Endothelial cell of umbilical vein (primary cell): ENCODE results near the gene DENND5B. TPM values are rescaled to one million over a fixed set of nuclear protein-coding genes. Genes with fewer than 3 reads are reported as not detected.

Source experiments
- BruUV-seq: library from RNA; stranded (reverse); fragments of 400-500 nt; replicated peaks from 2 replicates; lab custom pipeline; 2021; lab: Mats Ljungman, UMichigan
- CTCF ChIA-PET: fragments of 300-600, 350-600 bp; sonication (Branson Sonifier 250); formaldehyde crosslinking; loops from one replicate; lab custom pipeline; 2021; ENCODE audit warnings: antibody characterized with exemption, inconsistent platforms; lab: Charles Lee
- POLR2A ChIA-PET: fragments of 300-600, 350-600 bp; sonication (Branson Sonifier 250); formaldehyde crosslinking; loops from one replicate; lab custom pipeline; 2021; ENCODE audit warnings: antibody characterized with exemption, inconsistent platforms; lab: Charles Lee
- DNase-seq: peaks from one replicate; pipeline ENCODE4 v3.0.0-alpha.2; 2011; ENCODE audit warnings: low read depth, low spot score
- FAIRE-seq: peaks from 2 replicates; lab custom pipeline; 2011; peaks lifted over from hg19 to GRCh38; lab: Jason Lieb, UNC
- H2AFZ ChIP-seq: 2 replicates; pipeline ENCODE4 v1.6.0; 2012; ENCODE audit warnings: low read depth, low read length, control low read depth, inconsistent platforms
- H3K27ac ChIP-seq: 2 replicates; pipeline ENCODE4 v1.5.1; 2011; ENCODE audit warnings: low read depth, mild to moderate bottlenecking, control low read depth, low read length, moderate library complexity; ENCODE audit not compliant: insufficient read depth
- H3K27me3 ChIP-seq, 2 experiments: 2 replicates each; pipeline versions ENCODE4 v1.6.0 to v1.6.1; 2011; ENCODE audit warnings: low read length in 2 of 2, mixed read lengths in 1 of 2; ENCODE audit not compliant: control insufficient read depth in 2 of 2, insufficient read depth in 2 of 2
- H3K36me3 ChIP-seq, 2 experiments: 2 replicates in 1 of 2; 3 replicates in 1 of 2; pipeline ENCODE4 v1.5.1; 2011; ENCODE audit warnings: low read length in 2 of 2, mild to moderate bottlenecking in 1 of 2, moderate library complexity in 1 of 2; ENCODE audit not compliant: control insufficient read depth in 2 of 2, insufficient read depth in 2 of 2; ENCODE audit errors: extremely low read depth in 1 of 2
- H3K4me1 ChIP-seq: 3 replicates; pipeline ENCODE4 v1.5.1; 2011; ENCODE audit warnings: mild to moderate bottlenecking, low read length; ENCODE audit not compliant: control insufficient read depth, insufficient read depth; ENCODE audit errors: extremely low read depth
- H3K4me2 ChIP-seq: 2 replicates; pipeline ENCODE4 v1.6.1; 2011; ENCODE audit warnings: low read length, control low read depth, mixed read lengths; ENCODE audit not compliant: insufficient read depth
- H3K4me3 ChIP-seq, 3 experiments: fragments of 200-600 bp in 1 of 3; sonication (generic), shearing (Covaris generic) in 1 of 3; replicated peaks in 1 of 3; 2 replicates each; pipeline ENCODE4 v1.5.1; 2011 to 2016; ENCODE audit warnings: control low read depth in 3 of 3, low read length in 3 of 3, mild to moderate bottlenecking in 2 of 3, inconsistent platforms in 1 of 3, low read depth in 1 of 3, moderate library complexity in 1 of 3; ENCODE audit not compliant: insufficient read depth in 1 of 3
- H3K79me2 ChIP-seq: 2 replicates; pipeline ENCODE4 v1.6.0; 2012; ENCODE audit warnings: low read length, inconsistent platforms; ENCODE audit not compliant: control insufficient read depth, insufficient read depth
- H3K9ac ChIP-seq: replicated peaks from 2 replicates; pipeline ENCODE3; 2011; ENCODE audit warnings: low read length, control low read depth; ENCODE audit not compliant: insufficient read depth; ENCODE audit errors: extremely low read depth
- H3K9me1 ChIP-seq: replicated peaks from 3 replicates; pipeline ENCODE4 v1.6.0; 2011; ENCODE audit warnings: mild to moderate bottlenecking, low read length; ENCODE audit not compliant: control insufficient read depth, insufficient read depth; ENCODE audit errors: extremely low read depth
- H3K9me3 ChIP-seq: replicated peaks from 2 replicates; pipeline ENCODE4 v1.5.1; 2012; ENCODE audit warnings: low read length, inconsistent platforms; ENCODE audit not compliant: control insufficient read depth, insufficient read depth
- H4K20me1 ChIP-seq: replicated peaks from 2 replicates; pipeline ENCODE3; 2011; ENCODE audit warnings: mild to moderate bottlenecking, low read length; ENCODE audit not compliant: control insufficient read depth, insufficient read depth; ENCODE audit errors: extremely low read depth
- CTCF ChIP-seq, 2 donors: IDR thresholded peaks; 1 replicate in 1 of 2; 2 replicates in 1 of 2; pipeline ENCODE4 v1.5.1; 2011; ENCODE audit warnings: low read length in 2 of 2, mild to moderate bottlenecking in 2 of 2, moderate library complexity in 2 of 2, control low read depth in 1 of 2, inconsistent platforms in 1 of 2, low read depth in 1 of 2; ENCODE audit not compliant: insufficient read depth in 1 of 2; ENCODE audit errors: extremely low read depth in 1 of 2
- EZH2 ChIP-seq: IDR thresholded peaks from 2 replicates; pipeline ENCODE4 v1.6.1; 2012; ENCODE audit warnings: borderline replicate concordance, low read depth, mild to moderate bottlenecking, moderate library complexity, low read length, inconsistent platforms; ENCODE audit not compliant: severe bottlenecking
- FOS ChIP-seq: IDR thresholded peaks from 2 replicates; pipeline ENCODE4 v1.6.1; 2011; ENCODE audit warnings: mild to moderate bottlenecking, low read length, moderate library complexity, borderline replicate concordance; ENCODE audit not compliant: insufficient read depth
- GATA2 ChIP-seq: IDR thresholded peaks from 2 replicates; pipeline ENCODE4 v1.7.0; 2011; ENCODE audit warnings: low read depth, mild to moderate bottlenecking, moderate library complexity, mixed read lengths, low read length; ENCODE audit not compliant: insufficient read length, insufficient read depth
- JUN ChIP-seq: IDR thresholded peaks from 2 replicates; pipeline ENCODE4 v1.6.1; 2011; ENCODE audit warnings: borderline replicate concordance, low read depth; ENCODE audit not compliant: insufficient read length, insufficient read depth
- MYC ChIP-seq: IDR thresholded peaks from one replicate; pipeline ENCODE4 v1.6.1; 2011; ENCODE audit warnings: mild to moderate bottlenecking, low read depth, low read length
- POLR2A ChIP-seq: IDR thresholded peaks from 2 replicates; pipeline ENCODE4 v1.6.1; 2012; ENCODE audit warnings: low read depth, mild to moderate bottlenecking, control low read depth, low read length
- POLR2AphosphoS5 ChIP-seq: IDR thresholded peaks from 2 replicates; pipeline ENCODE4 v1.6.1; 2012; ENCODE audit warnings: low read depth, mild to moderate bottlenecking, control low read depth, low read length, moderate library complexity; ENCODE audit not compliant: insufficient read depth
- dilution Hi-C: fragments of 300-500 bp; cut with MboI; formaldehyde crosslinking; loops from one replicate; pipeline ENCODE4 v1.15.0; 2019; ENCODE audit warnings: low sequenced_read_pairs; ENCODE audit not compliant: extremely low pct_ligation_motif_present
- intact Hi-C: fragments of 100-400 bp; cut with micrococcal nuclease; formaldehyde crosslinking; loops from one replicate; pipeline ENCODE4 v1.10.0; 2022
- polyA plus RNA-seq, 4 experiments: library from polyadenylated mRNA; depleted of rRNA in 3 of 4; stranded (reverse) in 3 of 4; unstranded in 1 of 4; fragments of >200 nt; gene quantifications; 2 replicates each; pipeline versions ENCODE4 v1.2.1 to v1.2.3, GENCODE V29; 2011 to 2012; ENCODE audit warnings: missing spikeins in 1 of 4
- total RNA-seq: library from RNA; stranded (reverse); gene quantifications from 2 replicates; pipeline ENCODE4 v1.2.3, GENCODE V29; 2021
- TF ChIP-seq, protein P1 (sequence below): IDR thresholded peaks from 2 replicates; pipeline ENCODE4 v1.6.1; 2011; ENCODE audit not compliant: insufficient read depth, insufficient read length

The DENND5B gene
- total and polyA plus RNA-seq, 2 donors (not counting 3 experiments of a cell fraction or from before 2014, with no cell fraction given) = 10.3 to 18.3 TPM

DNA sequence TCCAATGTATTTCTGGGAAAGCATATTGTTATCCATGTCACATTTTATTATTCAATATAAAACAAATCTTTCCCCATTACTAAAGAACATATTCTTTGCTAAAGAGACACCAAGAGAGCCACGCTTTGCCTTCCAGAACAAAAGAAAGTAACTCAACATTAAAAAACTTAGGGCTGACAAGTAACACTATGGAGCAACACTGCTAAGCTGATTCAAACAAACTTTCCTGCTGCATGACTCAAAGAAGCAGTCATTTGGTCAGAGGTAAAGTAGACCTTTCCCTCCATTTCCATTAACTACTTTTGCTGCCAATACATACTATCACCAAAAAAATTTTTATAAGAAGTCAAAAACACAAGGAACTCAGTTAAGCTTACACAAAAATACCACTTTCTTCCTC is 83.0 kb downstream of the DENND5B start:
- TF ChIP-seq POLR2AphosphoS5 = no peak
- TF ChIP-seq, protein P1, sequence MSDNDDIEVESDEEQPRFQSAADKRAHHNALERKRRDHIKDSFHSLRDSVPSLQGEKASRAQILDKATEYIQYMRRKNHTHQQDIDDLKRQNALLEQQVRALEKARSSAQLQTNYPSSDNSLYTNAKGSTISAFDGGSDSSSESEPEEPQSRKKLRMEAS = no peak
- no peak for TF ChIP-seq GATA2
- TF ChIP-seq FOS = no peak
- TF ChIP-seq CTCF (IDR thresholded peaks at IDR 0.05; ENCODE audit: extremely low read depth in 1 of 2, insufficient read depth in 1 of 2, low read depth in 1 of 2, low read length in 2 of 2) = no peak
- TF ChIP-seq EZH2 = no peak
- TF ChIP-seq MYC = no peak
- no peak for TF ChIP-seq POLR2A
- no peak for TF ChIP-seq JUN
- DNase-seq = no peak
- H2AFZ ChIP-seq = no peak overlapping the region

More for the DNA sequence above, 83.0 kb downstream of the DENND5B start:
- no peak for FAIRE-seq
- Histone ChIP-seq H3K27me3 (no peaks in the 10 kb centered on the region), H3K9ac (peak overlapping the region; percentile 7), H3K9me1 (no peaks in the 10 kb centered on the region), H3K4me1 (peaks cover 24% of the 10 kb centered on the region), H3K4me2 (peak overlapping the region; percentile 46), H4K20me1 (no peaks in the 10 kb centered on the region), H3K9me3 (no peaks in the 10 kb centered on the region), H3K4me3 (no peak overlapping the region), H3K36me3 (no peaks in the 10 kb centered on the region), H3K79me2 (peaks cover 2% of the 10 kb centered on the region), H3K27ac (peak overlapping the region; percentile 82)
- ChIA-PET POLR2A (no interaction called here), CTCF (interaction anchor here (1.4 to 2.1 kb wide), 3 partner anchors 11 to 17 kb away, joined by 5 to 6 read pairs (median 6); no protein-coding TSS in a partner anchor)
- dilution Hi-C loops = no loop called here
- intact Hi-C loops = loop anchor here (1.0 to 5.0 kb wide), 3 partner anchors 11 to 186 kb away; no protein-coding TSS in a partner anchor
- BruUV-seq = no TSS peak
